Cardiac muscle cell (in vitro differentiated cells and primary cell): Measurements from ENCODE around the gene SEMA5B. TPM values are rescaled to one million over a fixed set of nuclear protein-coding genes. Genes with fewer than 3 reads are reported as not detected.

Experiments used
- DNase-seq, 2 donors: peaks; one replicate each; pipeline versions ENCODE4 v3.0.0 to v3.0.0-alpha.2; 2010 to 2017; ENCODE audit warnings: low read depth in 1 of 2, low spot score in 1 of 2
- H3K27ac ChIP-seq: fragments of 200-600 bp; sonication (generic); 2 replicates; pipeline ENCODE4 v1.5.1; 2016
- H3K27me3 ChIP-seq: fragments of 200-600 bp; sonication (generic); 2 replicates; pipeline ENCODE4 v1.6.0; 2016; ENCODE audit warnings: control low read depth
- H3K36me3 ChIP-seq: fragments of 200-600 bp; sonication (generic); 2 replicates; pipeline ENCODE4 v1.5.1; 2016; ENCODE audit warnings: control low read depth
- H3K4me1 ChIP-seq: fragments of 200-600 bp; sonication (generic); 2 replicates; pipeline ENCODE4 v1.8.1; 2017; ENCODE audit warnings: low read depth, mild to moderate bottlenecking, mixed run types
- H3K4me3 ChIP-seq: fragments of 200-600 bp; sonication (generic); 2 replicates; pipeline ENCODE4 v1.5.1; 2016; ENCODE audit warnings: mild to moderate bottlenecking
- H3K9me3 ChIP-seq: fragments of 200-600 bp; sonication (generic); 2 replicates; pipeline ENCODE4 v1.5.1; 2017; ENCODE audit warnings: low read depth, mild to moderate bottlenecking, control low read depth
- polyA plus RNA-seq: library from polyadenylated mRNA; unstranded; fragments of >200 nt; fragmentation: Nextera tagmentation; extraction: Ambion mirVana; gene quantifications from 2 replicates; pipeline ENCODE4 v1.2.1, GENCODE V29; 2016
- total RNA-seq: library from RNA; depleted of rRNA; stranded (reverse); fragments of >200 nt; gene quantifications from 2 replicates; pipeline ENCODE4 v1.2.3, GENCODE V29; 2016
- TF ChIP-seq, protein P1 (sequence below): IDR thresholded peaks from 2 replicates; pipeline ENCODE4 v1.5.1; 2012; ENCODE audit warnings: low read depth, mild to moderate bottlenecking, low read length

SEMA5B gene
- total and polyA plus RNA-seq, 2 experiments from 2014 or later, result 2.3 to 4.4 TPM

DNA sequence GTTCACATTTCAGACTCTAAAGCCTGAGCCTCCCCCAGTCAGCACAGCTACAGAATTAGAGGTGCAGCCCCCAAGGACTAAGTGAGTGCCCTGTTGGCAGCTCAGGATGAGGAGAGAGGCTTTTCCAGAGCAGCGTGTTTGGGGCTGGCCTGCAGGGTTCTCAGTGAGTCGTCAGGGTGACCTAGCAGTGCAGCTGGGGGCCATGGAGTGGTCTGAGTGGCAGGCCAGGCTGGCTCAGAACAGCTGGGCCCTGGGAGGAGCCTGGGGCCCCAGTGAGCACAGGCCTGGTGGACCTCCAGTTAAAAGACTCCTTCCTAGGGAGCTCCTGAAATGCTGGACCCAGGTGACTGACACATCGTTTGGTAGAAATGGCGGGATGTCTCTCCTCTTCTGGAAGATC, 124.4 kb downstream of the SEMA5B start:
- Histone ChIP-seq H3K9me3 (no peaks in the 10 kb centered on the region), H3K27ac (no peak overlapping the region), H3K4me3 (no peak overlapping the region), H3K36me3 (no peaks in the 10 kb centered on the region), H3K4me1 (peaks cover 4% of the 10 kb centered on the region), H3K27me3 (no peaks in the 10 kb centered on the region)
- DNase-seq, result no peak
- TF ChIP-seq, protein P1, sequence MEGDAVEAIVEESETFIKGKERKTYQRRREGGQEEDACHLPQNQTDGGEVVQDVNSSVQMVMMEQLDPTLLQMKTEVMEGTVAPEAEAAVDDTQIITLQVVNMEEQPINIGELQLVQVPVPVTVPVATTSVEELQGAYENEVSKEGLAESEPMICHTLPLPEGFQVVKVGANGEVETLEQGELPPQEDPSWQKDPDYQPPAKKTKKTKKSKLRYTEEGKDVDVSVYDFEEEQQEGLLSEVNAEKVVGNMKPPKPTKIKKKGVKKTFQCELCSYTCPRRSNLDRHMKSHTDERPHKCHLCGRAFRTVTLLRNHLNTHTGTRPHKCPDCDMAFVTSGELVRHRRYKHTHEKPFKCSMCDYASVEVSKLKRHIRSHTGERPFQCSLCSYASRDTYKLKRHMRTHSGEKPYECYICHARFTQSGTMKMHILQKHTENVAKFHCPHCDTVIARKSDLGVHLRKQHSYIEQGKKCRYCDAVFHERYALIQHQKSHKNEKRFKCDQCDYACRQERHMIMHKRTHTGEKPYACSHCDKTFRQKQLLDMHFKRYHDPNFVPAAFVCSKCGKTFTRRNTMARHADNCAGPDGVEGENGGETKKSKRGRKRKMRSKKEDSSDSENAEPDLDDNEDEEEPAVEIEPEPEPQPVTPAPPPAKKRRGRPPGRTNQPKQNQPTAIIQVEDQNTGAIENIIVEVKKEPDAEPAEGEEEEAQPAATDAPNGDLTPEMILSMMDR, result no peak

DNA sequence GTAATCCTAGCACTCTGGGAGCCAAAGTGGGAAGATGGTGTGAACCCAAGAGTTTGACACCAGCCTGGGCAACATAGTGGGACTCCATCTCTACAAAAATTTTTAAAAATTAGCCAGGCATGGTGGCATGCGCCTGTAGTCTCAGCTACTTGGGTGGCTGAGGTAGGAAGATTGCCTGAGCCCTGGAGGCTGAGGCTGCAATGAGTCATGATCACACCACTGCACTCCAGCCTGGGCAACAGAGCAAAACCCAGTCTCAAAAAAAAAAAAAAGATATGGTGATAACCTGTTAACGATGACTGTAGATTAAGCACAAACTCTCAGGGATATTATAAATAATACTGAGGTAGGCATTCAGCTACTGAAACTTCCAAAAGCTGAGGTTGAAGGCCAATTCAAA, 125.2 kb downstream of the SEMA5B start:
- H3K9me3 ChIP-seq, result no peaks in the 10 kb centered on the region

DNA sequence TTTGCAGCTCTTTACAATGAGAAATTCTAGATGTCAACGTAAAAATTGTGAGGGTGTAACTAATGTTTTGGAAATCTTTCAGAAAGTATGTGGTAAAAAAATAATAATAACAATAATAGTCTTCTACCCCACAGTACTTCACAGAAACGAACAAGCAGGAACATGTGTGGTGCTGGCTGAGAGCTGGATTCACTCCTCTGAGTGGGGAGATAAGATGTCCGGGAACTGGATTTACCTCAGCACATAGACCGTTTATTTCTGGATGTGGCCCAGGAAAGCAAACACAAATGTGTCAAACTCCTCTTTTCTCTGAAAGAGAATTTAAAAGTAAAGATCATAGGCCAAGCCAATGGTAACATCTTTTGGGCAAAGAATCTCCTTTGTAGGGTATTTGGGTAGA, 129.3 kb downstream of the SEMA5B start:
- no peaks in the 10 kb centered on the region for H3K36me3 ChIP-seq
- no peaks in the 10 kb centered on the region for H3K9me3 ChIP-seq
- peak in 1 of 2 donors; percentile 50 for DNase-seq
- no peak overlapping the region for H3K27ac ChIP-seq
- no peaks in the 10 kb centered on the region for H3K27me3 ChIP-seq
- TF ChIP-seq, protein P1, result no peak
- H3K4me1 ChIP-seq, result peaks cover 16% of the 10 kb centered on the region
- no peak overlapping the region for H3K4me3 ChIP-seq

More for the DNA sequence above, 125.2 kb downstream of the SEMA5B start:
- Histone ChIP-seq H3K4me1 (peaks cover 8% of the 10 kb centered on the region), H3K27ac (no peak overlapping the region), H3K4me3 (no peak overlapping the region), H3K36me3 (no peaks in the 10 kb centered on the region), H3K27me3 (no peaks in the 10 kb centered on the region)
- no peak for DNase-seq
- TF ChIP-seq, protein P1, result no peak

DNA sequence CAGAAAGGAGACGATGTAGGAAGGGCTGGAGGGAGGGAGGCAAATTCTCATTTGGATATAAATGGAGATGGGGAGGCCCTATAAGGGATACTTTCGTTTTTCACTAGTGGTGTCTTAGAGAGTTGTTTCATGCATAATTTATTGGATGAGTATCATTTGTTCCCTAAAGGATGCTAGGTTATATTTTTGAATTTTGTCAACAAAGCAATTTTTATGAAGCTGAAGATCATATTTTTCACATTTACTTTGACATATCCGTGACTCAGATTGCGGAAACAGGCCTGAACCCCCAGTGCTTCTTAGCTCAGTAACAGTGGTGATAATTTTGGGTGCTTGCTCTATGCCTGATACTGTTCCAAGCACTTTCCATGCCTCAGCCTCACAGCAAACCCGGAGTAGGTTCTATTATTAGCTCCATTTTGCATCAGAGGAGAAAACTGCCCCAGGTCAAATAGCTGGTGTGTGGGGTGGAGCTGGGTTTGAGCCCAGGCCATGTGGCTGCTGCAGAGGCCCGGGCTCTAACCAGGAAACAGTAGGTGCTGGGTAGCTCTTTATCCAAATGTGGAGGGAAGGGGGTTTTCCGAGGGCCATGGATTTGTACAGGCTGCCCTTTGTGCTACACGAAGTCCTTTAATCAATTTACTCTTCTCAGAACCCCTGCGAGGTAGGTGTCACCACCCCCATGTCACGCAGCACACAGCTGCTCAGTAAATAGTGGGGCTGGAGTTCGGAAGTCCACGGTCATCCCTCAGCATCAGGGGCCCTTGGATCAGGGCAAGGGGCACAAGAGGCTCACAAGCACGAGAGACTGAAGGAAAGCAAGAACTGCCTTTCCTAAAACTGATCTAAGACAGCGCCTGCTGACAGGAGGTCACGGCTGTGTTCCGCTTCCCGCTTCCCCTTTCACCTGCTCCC, 133.6 kb downstream of the SEMA5B start:
- Histone ChIP-seq H3K36me3 (no peaks in the 10 kb centered on the region), H3K4me3 (no peak overlapping the region), H3K27ac (peak overlapping the region; percentile 15), H3K27me3 (no peaks in the 10 kb centered on the region), H3K9me3 (no peaks in the 10 kb centered on the region), H3K4me1 (peaks cover 16% of the 10 kb centered on the region)
- DNase-seq, result peak in 1 of 2 donors; percentile 23
- TF ChIP-seq, protein P1, result no peak

DNA sequence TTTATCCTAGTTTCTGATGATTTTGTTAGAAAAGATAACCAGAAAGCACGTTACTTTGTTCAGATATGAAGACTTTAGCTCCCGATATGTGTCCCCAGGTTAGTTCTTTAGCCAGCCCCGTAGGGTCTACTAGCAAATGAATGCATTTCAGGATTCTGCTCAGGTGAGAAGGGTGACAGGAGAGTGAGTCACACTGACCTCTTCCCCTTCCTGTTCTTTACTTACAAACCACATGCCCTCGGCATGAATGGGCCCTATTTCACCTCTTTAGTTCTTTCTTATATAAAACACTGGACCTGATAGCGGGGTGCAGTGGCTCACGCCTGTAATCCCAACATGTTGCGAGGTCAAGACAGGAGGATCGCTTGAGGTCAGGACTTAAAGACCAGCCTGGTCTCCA, 134.3 kb downstream of the SEMA5B start:
- no peaks in the 10 kb centered on the region for H3K27me3 ChIP-seq
- no peak for DNase-seq
- no peak overlapping the region for H3K4me3 ChIP-seq
- no peaks in the 10 kb centered on the region for H3K9me3 ChIP-seq
- TF ChIP-seq, protein P1, result no peak
- H3K36me3 ChIP-seq, result no peaks in the 10 kb centered on the region
- no peak overlapping the region for H3K27ac ChIP-seq
- peaks cover 13% of the 10 kb centered on the region for H3K4me1 ChIP-seq
